Stimulated activated CD8-positive, alpha-beta memory T cell treated with anti-CD3 and anti-CD28 coated beads, Interleukin-4, amount 100 ng/mL, for 4 hours (primary cell): Measurements from ENCODE around the gene USH1G.

Source experiments
- DNase-seq, 2 donors: peaks; one replicate each; pipeline ENCODE4 v3.0.0-alpha.2; 2020; ENCODE audit warnings: low read depth in 2 of 2, low spot score in 1 of 2

USH1G gene

DNA sequence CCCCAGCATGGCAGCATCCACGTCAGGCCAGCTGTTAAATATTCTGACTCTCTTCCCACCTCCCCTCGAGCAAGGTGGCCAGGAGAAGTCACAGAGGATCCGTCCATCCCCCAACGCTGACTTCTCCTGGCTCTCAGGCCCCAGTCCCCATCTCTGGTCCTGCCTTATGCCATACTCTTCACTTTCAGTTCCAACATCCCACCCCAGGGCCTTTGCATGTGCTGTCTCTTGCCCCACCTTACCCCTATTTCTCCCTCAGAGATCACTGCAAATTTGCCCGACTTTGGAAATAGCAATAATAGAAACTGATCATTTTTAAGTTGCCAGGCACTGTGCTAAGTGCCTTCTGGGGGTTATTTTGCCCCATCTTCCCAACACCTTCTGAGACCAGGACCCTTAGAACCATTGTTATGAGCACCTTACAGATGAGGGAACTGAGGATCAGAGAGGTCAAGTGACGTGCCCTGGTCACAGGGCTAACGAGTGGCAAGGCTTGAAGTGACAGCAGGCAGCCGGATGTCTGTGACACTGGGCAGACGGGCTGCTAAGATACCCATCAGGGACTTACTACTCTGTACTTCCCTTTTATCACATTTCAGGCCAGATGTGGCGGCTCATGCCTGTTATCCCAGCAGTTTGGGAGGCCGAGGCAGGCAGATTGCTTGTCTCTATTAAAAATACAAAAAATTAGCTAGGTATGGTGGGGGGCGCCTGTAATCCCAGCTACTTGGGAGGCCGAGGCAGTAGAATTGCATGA lies 31.8 kb upstream of the USH1G start:
- no peak for DNase-seq

DNA sequence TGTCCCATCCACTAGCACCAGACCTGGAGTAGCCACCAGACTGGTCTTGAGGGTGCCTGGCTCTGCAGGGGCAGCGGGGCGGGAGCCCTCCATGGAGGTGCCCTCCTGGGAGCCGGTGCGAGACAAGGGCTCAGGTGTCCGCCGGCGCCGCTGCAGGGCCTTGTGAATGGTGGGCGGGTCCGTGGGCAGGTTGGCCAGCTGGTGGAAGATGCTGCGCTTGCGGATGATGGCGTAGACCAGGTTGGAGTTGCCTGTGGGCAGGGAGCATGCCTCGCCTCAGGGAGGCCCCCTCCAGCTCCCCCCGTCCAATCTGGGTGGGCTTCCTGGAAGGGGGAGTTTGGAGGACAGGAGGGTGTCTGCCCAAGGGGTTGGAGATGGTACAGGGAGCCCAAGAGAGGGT lies 31.1 kb upstream of the USH1G start:
- DNase-seq: no peak

DNA sequence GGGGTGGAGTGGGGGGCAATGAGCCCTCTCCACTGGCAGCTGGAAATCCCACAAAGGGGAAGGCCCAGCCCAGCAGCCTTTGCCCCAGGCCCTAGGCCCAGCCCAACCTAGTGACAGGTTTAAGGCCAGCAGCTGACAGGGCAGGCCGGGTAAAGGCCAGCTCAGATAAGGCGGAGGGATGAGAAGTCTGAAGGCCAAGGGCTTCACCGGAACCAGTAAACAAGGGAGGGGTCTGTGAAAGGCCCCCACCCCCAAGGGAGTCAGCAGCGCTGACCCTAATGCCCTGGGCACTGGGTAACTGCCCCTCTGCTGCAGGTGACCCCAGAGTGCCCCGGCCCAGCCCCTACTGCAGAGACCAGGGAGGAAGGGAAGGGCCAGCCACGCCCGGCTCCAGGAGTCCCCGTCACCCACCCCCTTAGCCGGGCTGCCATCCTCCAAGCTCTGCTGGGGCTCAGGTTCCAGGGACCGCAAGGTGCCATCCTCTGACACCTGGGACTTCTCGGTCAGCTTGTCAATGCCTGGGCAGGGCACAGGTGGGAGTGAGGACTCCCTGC lies 30.2 kb upstream of the USH1G start:
- no peak for DNase-seq

DNA sequence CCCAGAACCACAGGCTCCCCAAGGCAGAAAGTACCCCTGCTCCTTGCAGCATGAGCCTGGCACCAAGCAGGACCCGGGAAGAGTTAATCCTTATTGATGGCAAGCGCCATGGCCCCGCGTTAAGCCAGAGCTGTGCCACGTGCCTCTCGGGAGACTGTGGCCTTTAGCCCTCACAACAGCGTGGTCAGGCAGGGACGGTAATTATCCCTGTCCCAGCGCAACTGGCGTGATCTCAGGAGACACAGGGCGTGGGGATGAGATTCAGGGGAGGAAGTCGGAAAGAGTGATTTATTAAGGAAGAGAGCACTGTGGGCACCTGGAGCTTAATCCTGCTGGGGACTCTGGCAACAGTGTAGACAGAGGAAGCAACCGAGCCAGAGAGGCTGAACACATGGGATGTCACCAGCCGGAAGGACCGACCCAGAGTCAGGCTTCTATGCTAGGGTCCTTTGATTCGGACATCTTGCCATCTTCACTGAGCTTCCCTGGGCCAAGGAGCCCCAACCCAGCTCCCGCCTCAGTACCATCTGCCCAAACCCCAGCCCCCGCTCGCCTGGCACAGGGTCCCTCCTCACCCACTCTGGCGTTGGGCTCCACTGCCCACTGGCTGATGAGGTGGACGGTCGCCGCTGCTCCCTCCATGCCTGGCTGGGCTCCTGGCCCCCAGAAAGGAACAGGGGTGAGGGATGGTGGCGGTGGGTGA lies 29.5 kb upstream of the USH1G start:
- DNase-seq: no peak

DNA sequence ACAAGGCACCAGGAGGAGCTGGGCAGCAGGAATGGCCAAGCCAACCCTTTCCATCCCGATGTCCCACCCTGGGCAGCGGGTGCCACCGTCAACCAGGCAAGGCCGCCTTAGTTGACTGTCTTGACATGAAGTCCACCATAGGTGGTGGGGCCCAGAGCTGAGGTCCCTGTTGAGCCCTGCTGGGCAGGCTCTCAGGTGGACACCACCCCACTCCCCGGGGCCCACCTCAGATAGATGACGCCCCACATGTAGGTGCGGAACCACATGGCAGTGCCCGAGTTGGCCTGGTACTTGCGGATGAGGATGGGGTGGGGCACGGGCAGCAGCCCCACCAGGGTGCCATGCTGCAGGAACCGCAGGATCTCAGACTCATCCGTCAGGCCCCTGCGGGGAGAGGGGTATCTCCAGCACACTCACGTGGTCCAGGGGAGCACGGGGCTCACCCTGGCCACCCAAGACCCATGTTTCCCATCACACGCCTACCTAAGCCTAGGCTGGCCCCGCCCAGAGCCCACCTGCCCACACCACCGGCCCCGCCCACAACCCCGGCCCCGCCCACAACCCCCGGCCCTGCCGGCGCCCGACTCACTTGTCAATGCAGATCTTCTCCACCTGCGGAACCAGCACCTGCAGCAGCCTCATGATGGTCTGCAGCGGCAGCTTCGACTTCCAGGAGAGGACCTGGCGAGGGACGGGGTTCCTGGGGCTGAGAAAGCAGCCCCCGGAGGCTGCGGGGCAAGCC lies 28.8 kb upstream of the USH1G start:
- no peak for DNase-seq

- DNase-seq: no peak
These were observed 28.0 kb upstream of the USH1G start for GRCh38 chr17:74951065-74951464.

GRCh38 chr17:74950207-74950606 lies 27.2 kb upstream of the USH1G start:
- no peak for DNase-seq

GRCh38 chr17:74949455-74950115 lies 26.5 kb upstream of the USH1G start:
- no peak for DNase-seq

- no peak for DNase-seq
These were observed 24.1 kb upstream of the USH1G start for GRCh38 chr17:74947041-74947754.

- no peak for DNase-seq
These were observed 23.6 kb upstream of the USH1G start for GRCh38 chr17:74946641-74947040.

DNA sequence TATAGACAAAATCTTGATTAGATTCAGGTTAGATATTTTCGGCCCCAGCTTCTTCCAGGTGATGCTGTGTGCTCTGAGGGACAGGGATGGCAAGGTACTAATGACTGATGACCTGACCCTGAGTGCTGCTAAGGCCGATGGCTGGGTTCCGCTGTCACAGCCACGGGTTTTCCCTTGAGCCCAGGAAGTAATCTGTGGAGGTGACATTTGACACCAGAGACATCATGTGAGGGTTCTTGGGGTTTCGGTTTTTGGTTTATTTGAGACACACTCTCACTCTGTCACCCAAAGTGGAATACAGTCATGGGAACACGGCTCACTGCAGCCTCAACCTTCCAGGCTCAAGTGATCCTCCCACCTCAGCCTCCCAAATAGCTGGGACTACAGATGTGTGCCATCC lies 22.5 kb upstream of the USH1G start:
- DNase-seq: no peak

DNA sequence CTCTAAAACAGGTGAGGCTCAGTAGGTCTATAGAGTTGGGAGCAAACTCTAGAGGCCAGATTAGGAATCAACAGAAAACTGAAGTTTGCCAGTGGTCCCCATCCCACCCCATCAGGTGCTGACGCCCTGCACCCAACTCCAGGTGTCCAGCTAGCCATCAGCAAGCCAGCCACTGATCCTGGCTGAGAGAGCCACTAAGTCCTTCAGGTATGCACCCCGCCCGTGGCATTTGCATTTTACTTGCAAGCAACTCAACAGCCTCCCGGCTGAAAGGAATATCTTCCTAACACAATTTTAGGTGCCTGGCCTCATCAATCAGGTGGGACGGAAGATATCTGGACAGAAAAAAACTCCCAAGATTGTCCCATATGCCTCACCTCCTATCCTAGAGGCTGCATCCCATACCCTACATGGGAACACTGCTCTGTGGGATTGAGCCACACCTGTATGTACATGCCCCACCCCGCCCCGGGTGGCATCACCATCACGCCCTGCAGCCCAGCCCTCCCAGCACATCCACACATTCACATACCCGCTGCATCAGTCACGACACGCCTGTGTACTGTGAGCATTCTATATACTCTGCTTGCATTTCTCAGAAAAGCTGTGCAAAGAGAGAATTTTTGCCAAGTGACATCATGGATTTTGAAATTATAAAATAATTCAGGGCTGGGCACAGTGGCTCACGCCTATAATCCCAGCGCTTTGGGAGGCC lies 20.9 kb upstream of the USH1G start:
- DNase-seq: no peak

DNA sequence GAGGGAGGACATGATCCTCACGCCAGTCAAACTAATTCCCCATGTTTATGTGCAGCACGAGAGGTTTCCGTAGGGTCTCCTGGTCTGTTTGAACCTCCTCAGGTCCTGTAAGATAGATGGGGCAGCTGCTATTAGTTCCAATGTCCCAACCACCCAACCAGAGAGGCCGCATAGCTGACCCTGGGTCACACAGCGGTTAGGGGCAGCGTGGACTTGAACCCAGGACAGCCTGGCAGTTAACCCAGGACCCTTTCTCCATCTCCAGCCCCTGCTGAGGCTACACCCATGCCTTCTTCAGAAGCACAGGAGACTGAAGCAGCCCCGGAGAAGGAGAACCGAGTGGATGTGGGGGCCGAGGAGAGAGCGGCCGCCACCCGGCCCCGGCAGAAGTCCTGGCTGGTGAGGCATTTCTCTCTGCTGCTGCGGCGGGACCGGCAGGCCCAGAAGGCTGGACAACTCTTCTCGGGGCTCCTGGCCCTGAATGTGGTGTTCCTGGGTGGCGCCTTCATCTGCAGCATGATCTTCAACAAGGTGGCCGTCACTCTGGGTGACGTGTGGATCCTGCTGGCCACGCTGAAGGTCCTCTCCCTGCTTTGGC lies 18.2 kb upstream of the USH1G start:
- no peak for DNase-seq

GRCh38 chr17:74939534-74939933 lies 16.5 kb upstream of the USH1G start:
- no peak for DNase-seq

GRCh38 chr17:74938194-74938950 lies 15.3 kb upstream of the USH1G start:
- DNase-seq: no peak

DNA sequence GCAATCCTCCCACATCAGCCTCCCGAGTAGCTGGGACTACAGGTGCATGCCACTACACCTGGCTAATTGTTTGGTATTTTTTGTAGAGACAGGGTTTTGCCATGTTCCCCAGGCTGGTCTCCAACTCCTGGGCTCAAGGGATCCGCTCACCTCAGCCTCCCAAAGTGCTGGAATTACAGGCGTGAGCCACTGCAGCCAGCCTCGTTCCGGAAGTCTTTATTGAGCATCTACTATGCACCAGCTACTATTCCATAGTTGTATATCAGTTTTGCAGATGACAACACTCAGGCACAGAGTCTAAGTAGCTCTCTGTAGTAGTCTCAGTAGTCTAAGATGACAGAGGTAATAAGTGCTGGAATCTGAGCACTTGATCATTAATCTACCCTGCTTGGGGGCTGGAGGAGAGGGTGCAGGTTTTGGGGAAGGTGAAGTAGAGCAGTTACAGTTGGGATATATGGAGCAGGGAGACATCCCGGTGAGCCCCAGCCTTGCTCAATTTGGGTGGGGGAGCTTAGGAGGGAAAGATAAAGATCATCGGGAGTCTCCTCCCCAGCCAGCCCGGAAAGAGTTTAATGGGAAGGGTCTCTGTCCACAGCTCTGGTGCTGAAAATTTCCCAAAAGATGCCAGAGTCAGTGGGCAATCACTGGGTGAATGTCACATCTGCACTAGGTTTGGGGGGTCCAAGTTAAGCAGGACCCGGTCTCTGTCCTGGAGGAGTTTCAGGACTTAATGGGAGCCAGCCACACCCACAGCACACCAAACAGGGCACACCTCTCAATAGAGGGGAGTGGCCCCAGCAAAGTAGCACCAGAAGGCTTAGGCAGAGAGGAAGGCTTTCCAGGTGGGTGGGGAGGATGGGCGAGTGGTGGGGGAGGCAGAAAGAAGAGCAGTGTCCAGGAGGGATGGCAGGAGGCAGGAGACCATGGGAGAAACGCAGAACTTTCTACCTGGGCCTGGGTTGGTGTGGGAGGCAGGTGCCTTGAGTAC lies 14.3 kb upstream of the USH1G start:
- no peak for DNase-seq

DNA sequence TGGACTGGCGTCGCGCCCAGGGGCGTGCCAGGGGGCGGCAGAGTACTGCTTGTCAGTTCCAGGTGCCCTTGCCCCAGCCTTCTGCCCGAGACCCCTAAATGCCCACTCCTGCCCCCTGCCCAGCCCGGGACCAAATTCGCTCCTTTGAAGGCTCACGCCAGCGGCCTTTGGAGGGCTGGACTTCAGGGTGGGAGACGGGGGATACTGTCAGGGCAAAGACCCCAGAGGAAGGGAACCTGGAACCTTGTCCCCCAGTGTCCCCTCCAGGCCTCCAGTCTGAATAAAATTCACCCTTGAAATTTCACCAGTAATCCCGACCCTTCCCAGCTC lies 13.4 kb upstream of the USH1G start:
- no peak for DNase-seq
